Naive thymus-derived CD4-positive, alpha-beta T cell (primary cell): ENCODE data around the gene LMAN2L. TPM values are rescaled to one million over a fixed set of nuclear protein-coding genes. Genes with fewer than 3 reads are reported as not detected.
"Not testable (repeated sequence)": the region's sequence is repeated elsewhere in the genome, so short reads cannot be mapped to it uniquely, and the experiment has no call there.

ENCODE experiments used
- ATAC-seq: fragments of 150-1000 bp; cut with Tn5 transposase; 2 replicates; pipeline ENCODE4 v1.10.0; 2021; ENCODE audit warnings: mild to moderate bottlenecking, moderate library complexity
- CTCF ChIA-PET: fragments of 350-600 bp; sonication (Branson Sonifier 250); formaldehyde crosslinking; loops from one replicate; lab custom pipeline; 2021; ENCODE audit warnings: antibody characterized with exemption; lab: Charles Lee
- POLR2A ChIA-PET: fragments of 350-600 bp; sonication (Branson Sonifier 250); formaldehyde crosslinking; loops from one replicate; lab custom pipeline; 2021; ENCODE audit warnings: antibody characterized with exemption, inconsistent platforms; lab: Charles Lee
- DNase-seq, 9 donors: peaks; one replicate each; pipeline versions ENCODE4 v3.0.0 to v3.0.0-alpha.2; 2020 to 2022; ENCODE audit warnings: mixed read lengths in 1 of 9
- H3K27ac ChIP-seq: one replicate; pipeline ENCODE4 v1.7.0; 2013; ENCODE audit warnings: mild to moderate bottlenecking, low read depth, low read length, moderate library complexity
- H3K27me3 ChIP-seq, 2 donors: one replicate each; pipeline ENCODE4 v1.7.0; 2013; ENCODE audit warnings: low read length in 2 of 2, mild to moderate bottlenecking in 2 of 2, moderate library complexity in 2 of 2; ENCODE audit not compliant: control insufficient read depth in 2 of 2, insufficient read depth in 2 of 2
- H3K36me3 ChIP-seq, 3 experiments: 1 replicate in 2 of 3; 2 replicates in 1 of 3; pipeline ENCODE4 v1.7.0; 2013; ENCODE audit warnings: low read length in 3 of 3, mild to moderate bottlenecking in 3 of 3, moderate library complexity in 1 of 3; ENCODE audit not compliant: insufficient read depth in 3 of 3, control insufficient read depth in 2 of 3
- H3K4me1 ChIP-seq, 2 donors: one replicate each; pipeline ENCODE4 v1.7.0; 2013; ENCODE audit warnings: low read length in 2 of 2, mild to moderate bottlenecking in 2 of 2, moderate library complexity in 1 of 2; ENCODE audit not compliant: control insufficient read depth in 2 of 2, insufficient read depth in 2 of 2
- H3K4me3 ChIP-seq: 2 replicates; pipeline ENCODE4 v1.7.0; 2013; ENCODE audit warnings: mild to moderate bottlenecking, low read length
- H3K9me3 ChIP-seq, 3 experiments: 1 replicate in 2 of 3; 2 replicates in 1 of 3; pipeline ENCODE4 v1.7.0; 2013; ENCODE audit warnings: low read length in 3 of 3; ENCODE audit not compliant: control insufficient read depth in 2 of 3
- H3K27ac Mint-ChIP-seq, 9 donors: one replicate each; pipeline ENCODE4 v1.8.0; 2020 to 2022; ENCODE audit warnings: mixed read lengths in 9 of 9, mild to moderate bottlenecking in 8 of 9, moderate library complexity in 5 of 9, inconsistent platforms in 2 of 9
- H3K27me3 Mint-ChIP-seq, 5 donors: one replicate each; pipeline ENCODE4 v1.8.0; 2021 to 2022; ENCODE audit warnings: mixed read lengths in 5 of 5, mild to moderate bottlenecking in 1 of 5
- H3K36me3 Mint-ChIP-seq, 5 donors: one replicate each; pipeline ENCODE4 v1.8.0; 2020 to 2022; ENCODE audit warnings: mixed read lengths in 5 of 5, mild to moderate bottlenecking in 3 of 5, inconsistent platforms in 1 of 5
- H3K4me1 Mint-ChIP-seq, 7 donors: one replicate each; pipeline ENCODE4 v1.8.0; 2020 to 2022; ENCODE audit warnings: mixed read lengths in 7 of 7, mild to moderate bottlenecking in 3 of 7, inconsistent platforms in 1 of 7
- H3K4me3 Mint-ChIP-seq, 10 donors: one replicate each; pipeline ENCODE4 v1.8.0; 2020 to 2022; ENCODE audit warnings: mild to moderate bottlenecking in 10 of 10, mixed read lengths in 10 of 10, moderate library complexity in 6 of 10, inconsistent platforms in 2 of 10
- H3K9me3 Mint-ChIP-seq, 11 donors: one replicate each; pipeline ENCODE4 v1.8.0; 2020 to 2022; ENCODE audit warnings: mixed read lengths in 11 of 11, mild to moderate bottlenecking in 4 of 11, inconsistent platforms in 1 of 11, moderate library complexity in 1 of 11
- intact Hi-C, 2 donors: fragments of 100-400 bp; cut with micrococcal nuclease; formaldehyde crosslinking; loops; one replicate each; pipeline ENCODE4 v1.15.1; 2023
- polyA plus RNA-seq, 2 donors: library from polyadenylated mRNA; unstranded; fragments of 300-500 nt; fragmentation: Illumina TruSeq; gene quantifications; one replicate each; pipeline ENCODE4 v1.2.3, GENCODE V29; 2021
- total RNA-seq, 6 experiments: library from RNA in 5 of 6; stranded (reverse) in 5 of 6; gene quantifications; 1 replicate in 5 of 6; 2 replicates in 1 of 6; pipeline ENCODE4 v1.2.3 and lab custom pipeline; 2021 to 2026

LMAN2L gene
- total and polyA plus RNA-seq, 7 experiments from 2014 or later, result 5.0 to 28.4 (median 10.2) TPM

- Histone ChIP-seq H3K36me3 (no peaks in the 10 kb centered on the region), H3K27me3 (peaks cover 0 to 4% of the 10 kb centered on the region in 2 donors), H3K27ac (no peak overlapping the region), H3K4me3 (no peak overlapping the region), H3K4me1 (no peaks in the 10 kb centered on the region), H3K9me3 (no peaks in the 10 kb centered on the region)
- H3K4me1 Mint-ChIP-seq, result peaks cover 0 to 2% (median 0%) of the 10 kb centered on the region in 7 donors
- peaks cover 4 to 16% (median 5%) of the 10 kb centered on the region in 5 donors for H3K27me3 Mint-ChIP-seq
- H3K27ac Mint-ChIP-seq, result no peak overlapping the region
- intact Hi-C loops, result no loop called here
- H3K9me3 Mint-ChIP-seq, result no peaks in the 10 kb centered on the region
- H3K4me3 Mint-ChIP-seq, result no peak overlapping the region
- H3K36me3 Mint-ChIP-seq, result peaks cover 0 to 4% (median 0%) of the 10 kb centered on the region in 5 donors
- no peak for DNase-seq
- CTCF ChIA-PET, result interaction anchor here (0.5 kb wide), 1 partner anchor 11 kb away, joined by 4 read pairs; no protein-coding TSS in a partner anchor
- POLR2A ChIA-PET, result no interaction called here
- no peak for ATAC-seq
These were observed 58.3 kb downstream of the LMAN2L start for GRCh38 chr2:96681540-96681939.

GRCh38 chr2:96680561-96681141 lies 59.2 kb downstream of the LMAN2L start:
- Histone ChIP-seq H3K27ac (no peak overlapping the region), H3K4me1 (no peaks in the 10 kb centered on the region), H3K9me3 (no peaks in the 10 kb centered on the region), H3K27me3 (peaks cover 0 to 4% of the 10 kb centered on the region in 2 donors), H3K4me3 (no peak overlapping the region), H3K36me3 (no peaks in the 10 kb centered on the region)
- ATAC-seq (no peak), DNase-seq (no peak)
- H3K4me1 Mint-ChIP-seq, result peaks cover 0 to 2% (median 0%) of the 10 kb centered on the region in 7 donors
- H3K27me3 Mint-ChIP-seq, result peaks cover 4 to 16% (median 5%) of the 10 kb centered on the region in 5 donors
- H3K9me3 Mint-ChIP-seq, result no peaks in the 10 kb centered on the region
- intact Hi-C loops, result no loop called here
- H3K27ac Mint-ChIP-seq, result no peak overlapping the region
- H3K36me3 Mint-ChIP-seq, result peaks cover 0 to 4% (median 0%) of the 10 kb centered on the region in 5 donors
- CTCF ChIA-PET, result no interaction called here
- no peak overlapping the region for H3K4me3 Mint-ChIP-seq
- POLR2A ChIA-PET, result interaction anchor here (0.5 kb wide), 1 partner anchor 94 kb away, joined by 3 read pairs; no protein-coding TSS in a partner anchor

GRCh38 chr2:96679848-96680247 lies 60.0 kb downstream of the LMAN2L start:
- Mint-ChIP-seq H3K27ac (no peak overlapping the region), H3K27me3 (peaks cover 4 to 16% (median 5%) of the 10 kb centered on the region in 5 donors), H3K4me1 (peaks cover 0 to 2% (median 0%) of the 10 kb centered on the region in 7 donors), H3K4me3 (no peak overlapping the region), H3K9me3 (no peaks in the 10 kb centered on the region), H3K36me3 (peaks cover 0 to 4% (median 0%) of the 10 kb centered on the region in 5 donors)
- intact Hi-C loops, result no loop called here
- POLR2A ChIA-PET, result interaction anchor here (0.5 kb wide), 1 partner anchor 93 kb away, joined by 3 read pairs; no protein-coding TSS in a partner anchor
- DNase-seq (no peak), ATAC-seq (no peak)
- no peak overlapping the region for H3K27ac ChIP-seq
- H3K4me1 ChIP-seq, result no peaks in the 10 kb centered on the region
- no peak overlapping the region for H3K4me3 ChIP-seq
- peaks cover 0 to 4% of the 10 kb centered on the region in 2 donors for H3K27me3 ChIP-seq
- CTCF ChIA-PET, result no interaction called here
- no peaks in the 10 kb centered on the region for H3K9me3 ChIP-seq
- no peaks in the 10 kb centered on the region for H3K36me3 ChIP-seq

- no peak overlapping the region for H3K4me3 Mint-ChIP-seq
- no peaks in the 10 kb centered on the region for H3K9me3 ChIP-seq
- ATAC-seq (no peak), DNase-seq (no peak)
- no peak overlapping the region for H3K4me3 ChIP-seq
- H3K4me1 ChIP-seq, result no peaks in the 10 kb centered on the region
- H3K27ac Mint-ChIP-seq, result no peak overlapping the region
- no peaks in the 10 kb centered on the region for H3K27me3 ChIP-seq
- H3K36me3 Mint-ChIP-seq, result no peaks in the 10 kb centered on the region
- intact Hi-C loops, result no loop called here
- no peaks in the 10 kb centered on the region for H3K9me3 Mint-ChIP-seq
- H3K4me1 Mint-ChIP-seq, result peaks cover 0 to 2% (median 0%) of the 10 kb centered on the region in 7 donors
- H3K27ac ChIP-seq, result no peak overlapping the region
- no peaks in the 10 kb centered on the region for H3K36me3 ChIP-seq
- H3K27me3 Mint-ChIP-seq, result peaks cover 0 to 12% (median 0%) of the 10 kb centered on the region in 5 donors
- CTCF ChIA-PET, result no interaction called here
- POLR2A ChIA-PET, result no interaction called here
These were observed 70.2 kb downstream of the LMAN2L start for GRCh38 chr2:96669539-96670215.

GRCh38 chr2:96668771-96669170 lies 71.1 kb downstream of the LMAN2L start:
- Histone ChIP-seq H3K27ac (no peak overlapping the region), H3K27me3 (no peaks in the 10 kb centered on the region), H3K4me1 (no peaks in the 10 kb centered on the region), H3K36me3 (no peaks in the 10 kb centered on the region), H3K9me3 (no peaks in the 10 kb centered on the region), H3K4me3 (no peak overlapping the region)
- intact Hi-C loops, result no loop called here
- ATAC-seq, result no peak
- ChIA-PET POLR2A (no interaction called here), CTCF (no interaction called here)
- DNase-seq, result no peak
- H3K4me3 Mint-ChIP-seq, result no peak overlapping the region
- H3K4me1 Mint-ChIP-seq, result peaks cover 0 to 2% (median 0%) of the 10 kb centered on the region in 7 donors
- H3K36me3 Mint-ChIP-seq, result no peaks in the 10 kb centered on the region
- H3K9me3 Mint-ChIP-seq, result no peaks in the 10 kb centered on the region
- peaks cover 0 to 14% (median 0%) of the 10 kb centered on the region in 5 donors for H3K27me3 Mint-ChIP-seq
- peak overlapping the region in 1 of 9 donors; percentile 70 for H3K27ac Mint-ChIP-seq

GRCh38 chr2:96665717-96666116 lies 74.1 kb downstream of the LMAN2L start:
- DNase-seq, intact Hi-C loops, POLR2A ChIA-PET, H3K27me3 Mint-ChIP-seq, CTCF ChIA-PET, H3K9me3 Mint-ChIP-seq, ATAC-seq, H3K4me3 Mint-ChIP-seq, H3K36me3 ChIP-seq, H3K4me1 ChIP-seq, H3K36me3 Mint-ChIP-seq, H3K4me3 ChIP-seq, H3K9me3 ChIP-seq, H3K27ac ChIP-seq, H3K4me1 Mint-ChIP-seq, H3K27me3 ChIP-seq, H3K27ac Mint-ChIP-seq: not testable (repeated sequence)
